Stomach smooth muscle (tissue), 2 donors: ENCODE measurements around the gene RALGPS2.

ENCODE experiments used
- H3K27ac ChIP-seq: one replicate; pipeline ENCODE4 v1.7.0; 2013; ENCODE audit warnings: mild to moderate bottlenecking, low read length, inconsistent platforms
- H3K27me3 ChIP-seq, 2 donors: one replicate each; pipeline ENCODE4 v1.7.0; 2013; ENCODE audit warnings: low read length in 2 of 2; ENCODE audit not compliant: insufficient read depth in 2 of 2, control insufficient read depth in 1 of 2
- H3K36me3 ChIP-seq, 2 donors: one replicate each; pipeline ENCODE4 v1.7.0; 2013; ENCODE audit warnings: low read length in 2 of 2; ENCODE audit not compliant: control insufficient read depth in 2 of 2, insufficient read depth in 2 of 2
- H3K4me1 ChIP-seq: one replicate; pipeline ENCODE4 v1.7.0; 2013; ENCODE audit warnings: low read length; ENCODE audit not compliant: control insufficient read depth, insufficient read depth
- H3K4me3 ChIP-seq, 2 donors: one replicate each; pipeline ENCODE4 v1.7.0; 2013; ENCODE audit warnings: low read length in 2 of 2
- H3K9ac ChIP-seq, 2 donors: one replicate each; pipeline ENCODE4 v1.7.0; 2013; ENCODE audit warnings: low read length in 2 of 2, mild to moderate bottlenecking in 1 of 2
- H3K9me3 ChIP-seq, 2 donors: one replicate each; pipeline ENCODE4 v1.7.0; 2013; ENCODE audit warnings: low read length in 2 of 2; ENCODE audit not compliant: control insufficient read depth in 2 of 2
- donor health status: healthy.
- donor health status: Pancreatic carcinoma.

RALGPS2 gene

DNA sequence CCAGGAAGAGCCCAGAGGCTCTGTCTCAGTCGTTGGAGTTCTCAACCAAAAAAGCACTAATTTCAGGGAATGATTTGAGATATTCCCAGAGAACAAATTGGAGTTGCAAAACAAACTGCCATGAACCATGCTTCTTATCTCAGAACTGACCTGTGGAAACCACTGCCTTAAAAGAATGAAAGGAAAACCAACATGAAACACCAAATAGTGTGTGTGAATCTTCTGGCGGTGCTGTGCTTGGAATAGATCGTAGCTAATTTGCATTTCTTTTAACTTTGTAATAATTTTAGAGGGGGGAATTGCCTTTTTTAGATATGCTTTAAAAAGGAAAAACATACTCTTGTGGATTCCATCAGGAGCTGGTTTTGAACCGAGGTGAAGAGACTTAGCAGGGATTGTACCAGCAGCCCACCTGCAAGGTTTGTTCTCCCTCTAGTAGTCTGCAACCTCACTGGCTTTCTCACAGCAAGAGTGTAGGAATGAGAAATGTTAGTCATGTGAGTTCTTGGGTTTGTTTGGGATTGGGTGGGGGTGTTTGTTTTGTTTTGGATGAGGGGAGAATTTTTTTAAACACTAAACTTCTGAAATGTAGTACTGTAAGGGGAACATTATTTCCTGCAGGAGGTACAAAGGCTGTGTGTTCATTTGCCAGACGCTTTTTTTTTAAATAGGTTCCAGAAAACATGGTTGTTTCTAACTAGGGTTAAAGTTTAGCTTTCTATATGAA, 191.6 kb downstream of the RALGPS2 start:
- Histone ChIP-seq H3K4me1 (no peaks in the 10 kb centered on the region), H3K9me3 (no peaks in the 10 kb centered on the region), H3K27ac (no peak overlapping the region), H3K27me3 (no peaks in the 10 kb centered on the region), H3K9ac (no peak overlapping the region), H3K36me3 (no peaks in the 10 kb centered on the region), H3K4me3 (no peak overlapping the region)

DNA sequence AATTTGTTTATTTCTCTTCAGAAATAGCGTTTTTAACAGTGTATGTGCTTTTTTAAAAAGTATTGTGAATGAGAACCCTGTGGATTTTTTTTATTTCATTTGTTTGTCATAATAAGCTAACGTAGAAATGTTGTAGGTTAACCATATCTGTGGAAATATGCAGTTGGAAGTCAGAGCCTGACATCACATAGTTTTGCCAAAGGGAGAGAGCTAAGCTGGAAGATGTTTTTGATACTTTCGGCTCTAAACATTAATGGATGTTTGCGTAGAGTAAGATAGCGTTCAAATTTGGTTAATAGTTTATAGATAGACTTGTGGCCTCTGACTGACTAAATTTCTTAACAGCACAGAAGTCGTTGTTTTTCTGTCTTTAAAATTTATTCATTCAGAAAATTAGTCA, 193.3 kb downstream of the RALGPS2 start:
- H3K9ac ChIP-seq: peak overlapping the region in 1 of 2 donors; percentile 13
- H3K9me3 ChIP-seq: no peaks in the 10 kb centered on the region
- H3K36me3 ChIP-seq: no peaks in the 10 kb centered on the region
- H3K4me3 ChIP-seq: peak overlapping the region in 1 of 2 donors; percentile 23
- H3K4me1 ChIP-seq: no peaks in the 10 kb centered on the region
- no peak overlapping the region for H3K27ac ChIP-seq
- H3K27me3 ChIP-seq: no peaks in the 10 kb centered on the region

DNA sequence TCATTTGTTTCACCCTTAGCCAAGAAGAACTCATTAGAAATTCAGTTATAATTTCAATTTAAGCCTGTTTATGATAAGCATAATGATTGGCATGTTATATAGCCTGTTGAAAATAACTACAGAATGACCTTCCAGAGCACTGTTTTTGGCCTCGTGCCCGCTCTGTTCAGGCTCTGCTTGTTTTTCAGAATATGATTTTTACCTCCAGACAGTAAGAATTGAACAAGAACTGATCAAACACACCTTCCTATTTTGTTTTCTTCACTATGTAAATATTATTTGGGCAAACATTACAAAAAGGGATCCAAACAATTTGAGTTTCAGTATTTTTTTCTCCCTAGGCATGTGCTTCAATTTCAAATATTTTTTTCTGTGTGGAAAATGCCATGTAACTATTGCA, 193.9 kb downstream of the RALGPS2 start:
- no peaks in the 10 kb centered on the region for H3K9me3 ChIP-seq
- H3K4me3 ChIP-seq: no peak overlapping the region
- H3K36me3 ChIP-seq: no peaks in the 10 kb centered on the region
- H3K27ac ChIP-seq: no peak overlapping the region
- H3K27me3 ChIP-seq: no peaks in the 10 kb centered on the region
- H3K4me1 ChIP-seq: no peaks in the 10 kb centered on the region
- H3K9ac ChIP-seq: no peak overlapping the region

- no peaks in the 10 kb centered on the region for H3K9me3 ChIP-seq
- no peak overlapping the region for H3K4me3 ChIP-seq
- no peaks in the 10 kb centered on the region for H3K4me1 ChIP-seq
- no peaks in the 10 kb centered on the region for H3K27me3 ChIP-seq
- no peak overlapping the region for H3K9ac ChIP-seq
- H3K36me3 ChIP-seq: no peaks in the 10 kb centered on the region
- no peak overlapping the region for H3K27ac ChIP-seq
Measured at GRCh38 chr1:178919581-178919980, 194.5 kb downstream of the RALGPS2 start.

DNA sequence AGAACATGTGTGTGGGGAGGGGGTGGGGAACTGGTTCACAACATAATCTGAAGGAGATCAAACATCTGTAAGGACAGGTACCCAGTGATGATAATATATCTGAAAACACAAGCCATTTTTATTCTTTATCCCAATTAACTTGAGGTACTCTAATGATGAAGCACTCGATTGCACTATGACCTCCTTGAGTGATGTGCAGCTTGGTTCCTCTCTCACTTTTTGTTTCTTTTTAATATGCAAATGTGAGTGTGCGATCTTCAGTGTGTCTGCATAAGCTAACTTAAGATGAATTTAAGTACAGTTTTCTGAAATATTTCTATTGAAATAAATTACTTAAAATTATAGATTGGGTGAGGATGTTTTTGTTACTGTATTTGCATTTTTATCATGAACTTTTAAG, 196.5 kb downstream of the RALGPS2 start:
- Histone ChIP-seq H3K27me3 (no peaks in the 10 kb centered on the region), H3K9me3 (no peaks in the 10 kb centered on the region), H3K4me3 (no peak overlapping the region), H3K9ac (no peak overlapping the region), H3K27ac (no peak overlapping the region), H3K4me1 (no peaks in the 10 kb centered on the region), H3K36me3 (no peaks in the 10 kb centered on the region)

DNA sequence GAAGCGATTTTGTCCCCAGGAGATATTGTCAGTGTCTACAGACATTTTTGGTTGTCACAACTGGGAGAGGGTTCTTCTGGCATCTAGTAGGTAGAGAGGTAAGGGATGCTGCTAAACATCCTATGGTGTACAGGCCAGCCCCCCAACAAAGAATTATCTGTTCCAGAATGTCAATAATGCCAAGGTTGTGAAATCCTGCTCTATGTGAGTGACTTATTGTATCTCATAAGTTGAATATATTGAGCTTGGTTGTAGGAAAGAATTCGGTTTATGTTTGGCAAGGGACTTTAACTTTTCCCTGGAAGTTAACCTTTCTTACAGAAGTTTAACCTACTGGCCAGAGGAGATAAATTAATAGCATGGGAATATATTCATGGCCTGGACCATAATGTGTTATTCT, 198.5 kb downstream of the RALGPS2 start:
- H3K27me3 ChIP-seq: no peaks in the 10 kb centered on the region
- no peaks in the 10 kb centered on the region for H3K9me3 ChIP-seq
- no peak overlapping the region for H3K27ac ChIP-seq
- no peaks in the 10 kb centered on the region for H3K4me1 ChIP-seq
- no peak overlapping the region for H3K9ac ChIP-seq
- no peaks in the 10 kb centered on the region for H3K36me3 ChIP-seq
- no peak overlapping the region for H3K4me3 ChIP-seq

- H3K36me3 ChIP-seq: no peaks in the 10 kb centered on the region
Measured at GRCh38 chr1:178926046-178926445, 201.0 kb downstream of the RALGPS2 start.

GRCh38 chr1:178927003-178927402, 202.0 kb downstream of the RALGPS2 start:
- no peaks in the 10 kb centered on the region for H3K27me3 ChIP-seq
- no peaks in the 10 kb centered on the region for H3K9me3 ChIP-seq
- H3K36me3 ChIP-seq: no peaks in the 10 kb centered on the region
- no peak overlapping the region for H3K9ac ChIP-seq
- peak overlapping the region; percentile 26 for H3K27ac ChIP-seq
- no peak overlapping the region for H3K4me3 ChIP-seq
- H3K4me1 ChIP-seq: peaks cover 27% of the 10 kb centered on the region

More at GRCh38 chr1:178926046-178926445, 201.0 kb downstream of the RALGPS2 start:
- Histone ChIP-seq H3K27me3 (no peaks in the 10 kb centered on the region), H3K9me3 (no peaks in the 10 kb centered on the region), H3K27ac (no peak overlapping the region), H3K4me1 (peaks cover 18% of the 10 kb centered on the region), H3K4me3 (no peak overlapping the region), H3K9ac (no peak overlapping the region)

DNA sequence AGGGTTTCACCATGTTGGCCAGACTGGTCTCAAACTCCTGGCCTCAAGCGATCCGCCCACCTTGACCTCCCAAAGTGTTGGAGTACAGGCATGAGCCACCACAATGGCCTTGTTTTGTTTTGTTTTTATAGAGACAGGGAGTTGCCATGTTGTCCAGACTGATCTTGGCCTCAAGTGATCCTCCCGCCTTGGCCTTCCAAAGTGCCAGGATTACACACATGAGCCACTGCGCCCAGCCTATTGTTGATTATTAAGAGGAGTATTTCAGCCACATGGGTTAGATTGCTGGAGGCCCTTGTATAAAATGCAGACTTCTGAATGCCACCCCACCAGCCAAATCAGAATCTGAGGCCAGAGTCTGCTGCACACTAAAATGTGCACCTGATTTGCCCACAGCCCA, 203.0 kb downstream of the RALGPS2 start:
- Histone ChIP-seq H3K27me3 (no peaks in the 10 kb centered on the region), H3K9me3 (no peaks in the 10 kb centered on the region), H3K27ac (peak overlapping the region; percentile 98), H3K36me3 (no peaks in the 10 kb centered on the region), H3K9ac (no peak overlapping the region), H3K4me1 (peaks cover 35% of the 10 kb centered on the region), H3K4me3 (no peak overlapping the region)

- no peaks in the 10 kb centered on the region for H3K27me3 ChIP-seq
- H3K4me1 ChIP-seq: peaks cover 44% of the 10 kb centered on the region
- no peaks in the 10 kb centered on the region for H3K9me3 ChIP-seq
- no peak overlapping the region for H3K9ac ChIP-seq
- no peak overlapping the region for H3K4me3 ChIP-seq
- H3K36me3 ChIP-seq: no peaks in the 10 kb centered on the region
- H3K27ac ChIP-seq: peak overlapping the region; percentile 98
Measured at GRCh38 chr1:178928976-178929375, 203.9 kb downstream of the RALGPS2 start.

DNA sequence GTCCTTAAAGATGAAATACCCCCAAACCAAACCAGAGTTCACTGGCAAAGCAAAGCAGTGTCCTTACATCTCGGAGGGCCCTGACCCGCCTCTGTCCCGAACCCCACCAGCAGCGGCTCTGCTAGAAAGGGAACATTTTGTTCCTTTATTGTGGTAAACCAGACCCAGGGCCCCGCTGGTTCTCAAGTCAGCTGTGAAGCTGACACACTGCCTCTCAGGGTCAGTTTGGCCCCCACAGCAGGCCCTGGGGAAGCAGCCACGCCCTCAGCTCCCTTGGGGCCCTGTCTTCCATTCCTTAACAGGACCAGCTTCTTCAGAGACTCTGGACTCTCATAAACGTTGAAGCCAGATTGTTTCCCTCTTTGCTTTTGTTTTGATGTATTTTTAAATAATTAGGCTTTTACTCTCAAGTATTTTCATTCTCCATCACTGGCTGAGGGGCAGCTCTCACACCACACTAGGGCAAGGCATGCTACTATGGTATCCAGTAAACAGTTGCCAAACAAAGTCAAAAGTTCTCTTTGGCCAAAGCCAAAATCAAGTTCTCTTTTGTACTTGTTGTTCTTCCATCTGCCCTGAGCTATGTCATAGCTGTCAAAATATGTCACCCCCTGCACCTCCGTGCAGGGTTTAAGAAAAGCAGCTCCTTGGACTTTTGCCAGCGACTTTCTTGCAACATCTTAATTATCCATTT, 207.0 kb downstream of the RALGPS2 start:
- H3K4me1 ChIP-seq: peaks cover 70% of the 10 kb centered on the region
- H3K36me3 ChIP-seq: no peaks in the 10 kb centered on the region
- peak overlapping the region in 1 of 2 donors; percentile 60 for H3K4me3 ChIP-seq
- no peaks in the 10 kb centered on the region for H3K9me3 ChIP-seq
- no peaks in the 10 kb centered on the region for H3K27me3 ChIP-seq
- peak overlapping the region; percentile 58 to 75 for H3K9ac ChIP-seq
- H3K27ac ChIP-seq: peak overlapping the region; percentile 98
